KBM-7 (cell line): ENCODE results near the gene SLC9A6.
"Not testable (repeated sequence)": the region's sequence is repeated elsewhere in the genome, so short reads cannot be mapped to it uniquely, and the experiment has no call there.

Experiments
- DNase-seq: peaks from one replicate; pipeline ENCODE4 v3.0.0-alpha.2; 2015
- in situ Hi-C: fragments of 300-500 bp; cut with MboI; formaldehyde crosslinking; loops from 2 replicates; pipeline ENCODE4 v1.14.3; 2020; ENCODE audit warnings: low sequenced_read_pairs, low pct_unique_long_range_greater_than_20kb, mixed read lengths

Gene SLC9A6

DNA sequence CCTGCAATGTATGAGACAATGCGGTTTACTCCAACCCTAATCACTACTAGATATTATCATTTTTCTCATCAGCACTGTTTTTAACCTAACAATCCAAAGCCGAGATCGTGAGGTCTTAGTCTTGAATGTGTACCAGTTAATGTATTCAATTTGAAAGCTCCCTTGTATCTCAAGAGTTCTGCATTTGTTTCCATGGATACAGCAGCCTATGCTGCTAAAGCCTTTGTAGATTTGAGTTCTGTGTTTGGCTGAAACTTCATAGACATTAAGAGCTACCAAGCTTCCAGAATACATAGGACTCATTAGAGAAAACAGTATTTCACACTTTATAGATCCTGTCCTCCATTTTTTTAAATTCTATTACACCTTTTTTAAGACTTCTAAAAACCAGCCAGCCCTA lies 39.9 kb downstream of the SLC9A6 start:
- in situ Hi-C loops = no loop called here
- no peak for DNase-seq

DNA sequence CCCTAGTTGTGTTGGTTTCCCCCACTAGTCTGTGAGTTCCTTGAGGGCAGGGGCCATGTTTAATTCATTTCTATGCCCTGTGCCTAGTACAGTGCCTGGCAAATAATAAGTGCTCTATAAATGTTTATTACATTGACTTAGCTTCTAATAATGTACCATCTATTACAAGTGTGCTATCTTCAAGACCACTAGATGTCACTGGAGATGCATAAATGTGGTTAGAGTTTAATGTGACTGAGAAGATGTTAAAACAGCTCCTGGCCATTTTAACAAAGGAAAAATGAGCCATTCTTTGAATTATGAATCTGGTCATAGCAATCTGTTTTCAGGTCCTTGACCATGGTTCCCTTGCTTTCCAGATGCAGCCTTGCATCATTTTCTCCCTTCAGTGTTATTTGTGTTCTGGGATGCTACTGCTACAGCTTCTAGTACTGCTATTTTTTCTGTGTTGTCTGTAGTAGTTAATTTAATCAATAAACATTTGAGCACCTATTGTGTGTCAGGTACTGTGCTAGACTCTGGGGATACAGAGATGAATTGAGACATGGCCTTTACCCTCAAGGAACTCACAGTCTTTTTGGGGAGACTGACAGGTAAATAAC lies 43.2 kb downstream of the SLC9A6 start:
- peak; percentile 62 for DNase-seq
- in situ Hi-C loops = no loop called here

DNA sequence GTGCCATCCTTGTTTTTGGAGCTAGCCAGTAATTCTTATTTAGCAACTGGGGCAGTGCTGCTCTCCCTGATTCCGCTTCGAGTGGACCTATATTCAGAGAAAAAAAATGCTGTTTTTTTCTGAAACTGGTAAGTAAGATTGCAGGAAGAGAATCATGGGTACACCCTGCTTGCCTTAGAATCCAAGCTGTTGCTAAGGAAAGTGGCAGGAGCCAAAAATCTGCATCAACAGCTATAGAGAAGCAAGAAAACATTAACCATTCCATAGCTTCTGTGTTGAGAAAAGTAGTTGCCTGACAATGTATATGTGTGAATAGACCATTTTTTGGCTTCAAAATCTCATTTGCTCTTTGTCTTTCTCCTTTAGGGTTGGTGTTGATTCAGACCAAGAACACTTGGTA lies 44.5 kb downstream of the SLC9A6 start:
- no peak for DNase-seq
- in situ Hi-C loops = no loop called here

DNA sequence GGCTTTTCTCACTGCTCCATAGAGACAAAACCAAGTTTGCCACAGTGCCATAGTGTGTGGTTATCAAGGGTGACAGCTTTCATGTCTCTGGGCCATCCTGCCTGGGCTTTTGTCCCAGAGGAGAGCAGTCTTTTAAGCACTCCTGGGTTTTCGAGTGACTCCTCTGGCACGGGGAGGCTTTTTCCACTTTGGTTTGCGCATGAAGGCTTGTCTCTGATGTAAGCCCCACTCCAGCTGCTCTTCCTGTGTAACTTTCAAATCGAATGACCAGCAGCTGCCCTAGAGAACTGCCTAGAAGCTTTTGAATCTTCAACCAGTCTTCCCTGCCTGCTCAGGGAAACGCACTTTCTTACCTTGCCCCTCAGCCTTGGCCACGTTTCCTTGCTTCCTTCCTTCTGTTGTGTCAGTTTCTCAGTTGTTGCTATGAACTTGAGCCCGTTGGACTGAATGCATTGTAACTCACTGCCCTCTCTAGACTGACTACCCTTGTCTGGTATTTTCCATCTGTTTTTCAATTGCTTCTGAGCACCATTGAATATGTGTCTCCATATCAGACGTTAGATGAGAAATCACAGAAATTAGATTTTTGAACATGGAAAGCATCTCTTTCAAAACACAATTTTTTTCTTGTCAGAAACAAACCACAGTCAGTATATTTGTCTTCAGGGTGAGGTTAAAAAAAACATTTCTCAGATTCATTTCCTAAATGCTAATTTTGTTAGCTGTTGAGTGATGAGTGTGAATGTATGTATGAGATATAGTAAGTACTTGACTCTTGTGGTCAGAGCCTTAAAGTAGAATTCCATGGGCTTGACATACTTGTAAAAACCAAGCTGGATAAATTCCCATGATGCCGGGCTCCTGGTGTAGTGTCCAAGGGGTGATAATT lies 45.3 kb downstream of the SLC9A6 start:
- in situ Hi-C loops = no loop called here
- DNase-seq = no peak

DNA sequence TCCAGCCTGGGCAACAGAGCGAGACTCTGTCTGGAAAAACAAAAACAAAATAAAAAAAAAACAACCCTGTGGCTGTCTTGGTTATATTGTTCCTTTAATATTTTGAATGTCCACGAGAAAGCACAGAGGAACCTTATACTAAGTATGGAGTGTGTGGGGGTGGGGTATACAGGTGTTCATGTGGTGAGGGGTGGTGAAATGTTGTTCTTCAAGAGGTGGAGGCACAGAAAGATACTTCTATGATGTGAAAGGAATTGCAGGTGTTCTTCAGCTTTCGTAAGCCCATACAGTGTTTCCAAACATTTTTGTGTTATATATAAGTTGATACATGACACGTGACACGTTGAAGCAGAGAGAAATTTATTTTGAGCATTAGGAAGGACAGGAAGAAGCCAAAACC lies 46.4 kb downstream of the SLC9A6 start:
- in situ Hi-C loops = no loop called here
- no peak for DNase-seq

DNA sequence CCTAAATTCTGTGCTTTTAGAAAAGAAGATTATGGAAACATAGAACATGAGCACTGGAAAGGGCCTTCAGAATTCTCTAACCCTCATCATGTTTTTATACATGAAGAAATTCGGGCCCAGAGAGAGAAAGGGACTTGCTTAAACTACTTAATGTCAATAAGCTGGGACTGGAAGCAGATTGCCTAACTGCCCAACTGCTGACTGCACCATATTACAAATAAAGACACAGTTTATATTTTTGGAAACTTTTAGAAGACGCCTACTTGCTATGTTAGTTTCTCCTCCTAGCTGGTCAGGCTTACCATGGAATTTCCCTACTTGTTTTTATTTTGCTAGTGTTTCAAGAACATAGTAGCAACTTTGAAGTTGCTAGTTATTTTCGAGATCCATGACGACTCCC lies 47.1 kb downstream of the SLC9A6 start:
- in situ Hi-C loops = no loop called here
- no peak for DNase-seq

DNA sequence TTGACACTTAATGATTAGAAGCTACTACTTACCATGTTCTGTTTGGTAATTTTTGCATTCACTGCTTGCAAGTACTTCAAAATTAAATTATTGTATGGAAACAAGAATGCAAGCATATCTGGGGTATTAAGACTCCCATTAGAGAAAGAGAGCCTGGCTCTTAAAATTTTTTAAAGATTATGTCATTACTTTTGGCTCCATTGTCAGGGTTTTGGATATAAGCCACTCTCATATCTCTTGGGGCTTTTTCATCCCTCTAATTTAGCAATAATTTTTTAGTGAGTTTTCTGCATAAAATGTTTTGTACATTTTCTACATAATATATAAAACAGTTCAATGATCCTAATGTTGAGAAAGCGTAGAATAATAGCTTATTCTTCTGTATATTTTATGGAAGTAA lies 49.4 kb downstream of the SLC9A6 start:
- no peak for DNase-seq
- in situ Hi-C loops = no loop called here

DNA sequence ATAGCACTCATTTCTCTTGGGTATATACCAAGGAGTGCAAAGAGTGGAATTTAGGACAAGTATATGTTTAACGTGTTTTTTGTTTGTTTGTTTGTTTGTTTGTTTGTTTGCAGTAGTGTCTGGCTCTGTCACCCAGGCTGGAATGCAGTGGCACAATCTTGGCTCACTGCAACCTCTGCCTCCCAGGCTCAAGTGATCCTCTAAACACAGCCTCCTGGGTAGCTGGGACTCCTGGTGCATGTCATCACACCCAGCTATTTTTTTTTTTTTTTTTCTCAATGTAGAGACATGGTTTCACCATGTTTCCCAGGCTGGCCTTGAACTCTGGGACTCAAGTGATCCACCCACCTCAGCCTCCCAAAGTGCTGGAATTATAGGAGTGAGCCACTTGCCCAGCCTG lies 50.4 kb downstream of the SLC9A6 start:
- DNase-seq = no peak
- in situ Hi-C loops = no loop called here

DNA sequence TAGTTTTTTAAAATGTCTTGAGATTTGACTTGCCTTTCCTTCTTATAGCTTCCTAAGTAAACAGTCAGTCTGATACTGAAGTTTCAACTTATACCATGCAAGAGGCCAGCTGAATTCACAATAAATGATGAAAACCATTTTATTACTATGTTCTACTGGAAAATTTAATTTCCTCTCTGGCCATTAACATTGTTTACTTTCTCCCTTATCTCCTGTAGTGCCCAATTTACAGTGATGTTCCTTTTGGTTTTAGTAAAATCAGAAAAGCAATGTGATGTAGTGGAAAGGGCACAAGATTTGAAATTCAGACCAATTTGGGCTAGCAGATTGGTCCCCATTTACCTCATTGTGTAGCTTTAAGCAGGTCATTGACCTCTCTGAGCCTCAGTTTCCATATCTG lies 54.2 kb downstream of the SLC9A6 start:
- in situ Hi-C loops = no loop called here
- DNase-seq = no peak

DNA sequence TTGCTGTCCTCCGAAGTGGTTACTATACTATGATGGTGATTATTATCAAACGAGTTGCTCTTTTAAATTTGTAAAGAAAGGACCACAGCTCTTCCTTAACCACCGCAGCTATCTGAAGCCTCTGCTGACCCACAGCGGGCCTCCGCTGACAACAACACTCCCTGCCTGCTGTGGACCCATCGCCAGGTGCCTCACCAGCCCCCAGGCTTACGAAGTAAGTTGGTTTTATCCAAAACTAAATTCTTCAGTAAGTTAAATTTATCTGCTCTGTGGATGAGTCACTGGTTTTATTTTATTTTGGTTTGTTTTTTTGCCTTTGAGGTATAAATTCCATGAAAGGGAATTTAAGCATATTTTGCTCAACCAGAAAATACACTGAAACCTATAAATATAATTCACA lies 54.7 kb downstream of the SLC9A6 start:
- no peak for DNase-seq
- in situ Hi-C loops = no loop called here

DNA sequence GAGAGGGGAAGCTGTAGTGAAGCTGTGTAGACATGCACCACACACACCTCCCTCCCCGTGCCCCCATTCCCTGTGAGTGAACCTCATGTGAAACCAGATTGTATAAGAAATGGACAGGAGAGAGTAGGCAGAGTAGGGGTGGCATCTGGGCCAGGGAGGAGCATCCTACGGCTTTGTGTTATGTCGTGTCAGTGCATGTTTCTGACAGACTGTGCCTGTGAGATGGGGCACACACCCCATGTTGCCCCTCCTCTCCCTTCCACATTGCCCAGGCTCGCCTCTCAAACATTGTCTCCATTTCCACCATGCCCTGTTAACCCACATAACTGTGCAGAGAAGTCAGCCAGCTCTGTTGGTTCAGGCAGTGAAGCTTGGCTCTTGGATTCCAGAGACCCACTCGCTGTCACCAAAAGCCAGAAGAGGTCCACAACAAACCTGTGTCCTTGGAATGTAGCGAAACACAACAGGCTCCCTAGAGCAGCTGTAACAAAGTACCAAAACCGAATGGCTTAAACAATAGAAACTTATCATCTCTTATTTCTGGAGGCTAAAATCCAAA lies 56.1 kb downstream of the SLC9A6 start:
- DNase-seq = no peak
- in situ Hi-C loops = no loop called here

DNA sequence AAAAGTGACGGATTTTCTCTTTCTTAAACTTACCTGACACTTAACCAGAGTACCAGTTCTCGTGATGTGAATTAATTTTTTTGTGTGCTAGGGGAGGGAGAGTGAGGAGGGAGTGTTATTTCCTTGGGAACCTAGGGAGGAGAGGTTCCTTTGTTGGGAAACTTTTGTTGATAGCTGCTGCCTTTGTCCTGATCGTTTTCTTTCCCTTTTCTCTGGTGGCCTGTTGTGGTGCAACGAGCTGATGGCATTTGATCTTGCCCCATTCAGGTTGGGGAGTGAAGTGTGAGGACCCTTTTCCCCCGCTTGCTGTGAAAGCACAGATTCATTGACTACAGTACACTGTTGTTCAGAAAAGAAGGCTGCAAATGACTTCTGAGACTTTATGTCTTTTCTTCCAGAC lies 59.8 kb downstream of the SLC9A6 start:
- no peak for DNase-seq
- in situ Hi-C loops = no loop called here

DNA sequence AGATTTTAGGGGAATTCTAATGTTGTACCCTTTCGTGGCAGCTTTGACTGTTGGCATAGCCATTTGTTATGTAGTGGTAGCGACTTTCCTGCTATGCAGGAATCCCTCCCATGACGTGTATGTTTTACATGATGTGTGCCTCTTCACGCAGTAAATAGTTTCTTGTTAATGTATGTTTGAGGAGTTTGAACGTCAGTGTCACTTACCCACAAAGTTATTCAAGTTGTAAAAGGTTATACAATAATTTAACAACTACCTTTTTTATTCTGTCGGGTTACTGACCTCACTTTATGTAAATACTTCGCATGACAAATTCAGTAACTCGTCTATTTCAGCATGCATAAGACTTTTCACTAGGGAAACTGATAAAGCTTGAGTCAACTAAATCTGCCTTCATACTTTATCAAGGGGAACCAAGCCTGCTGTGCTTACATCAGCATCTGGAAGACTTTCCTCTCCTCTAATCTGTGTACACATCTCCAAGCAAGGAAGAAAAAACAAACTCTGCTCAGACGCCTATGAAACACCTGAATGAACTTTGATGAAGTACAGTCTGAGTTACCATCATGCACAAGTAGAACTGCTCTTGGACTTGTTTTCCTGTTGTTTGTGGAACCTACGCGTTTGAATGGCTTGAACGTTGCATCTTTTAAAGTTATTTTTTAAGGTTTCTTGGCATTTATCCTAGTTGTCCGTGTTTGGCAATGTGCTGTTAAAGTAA lies 61.2 kb downstream of the SLC9A6 start:
- no peak for DNase-seq
- in situ Hi-C loops = no loop called here

DNA sequence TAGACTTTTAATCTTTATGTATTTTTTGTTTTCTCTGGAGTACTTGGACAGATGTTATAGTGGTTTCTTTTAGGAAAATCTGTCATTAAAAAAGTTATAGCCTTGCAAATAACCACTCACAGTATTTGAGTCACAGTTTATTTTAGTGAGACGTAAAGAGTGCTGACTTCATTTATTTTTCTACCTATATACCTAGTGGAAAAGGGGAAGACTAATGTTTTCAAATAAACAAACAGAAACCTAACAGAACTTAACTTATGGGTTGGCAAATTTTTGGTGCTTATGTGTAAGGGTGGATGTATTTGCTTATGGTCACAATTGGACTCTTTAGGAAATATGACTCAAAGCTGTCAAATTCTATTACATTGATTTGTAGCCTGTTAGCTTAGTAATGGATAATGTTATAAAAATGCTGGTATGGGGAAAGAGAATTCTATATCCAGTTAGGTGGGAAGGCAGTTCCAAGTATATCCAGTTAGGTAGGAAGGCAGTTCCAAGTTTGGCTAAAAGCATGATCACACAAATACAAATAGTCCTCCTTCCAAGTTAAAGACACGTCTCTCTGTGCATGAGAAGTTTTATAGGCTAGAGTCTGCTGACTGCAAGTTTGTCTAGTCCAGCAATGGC lies 61.9 kb downstream of the SLC9A6 start:
- in situ Hi-C loops = no loop called here
- no peak for DNase-seq

DNA sequence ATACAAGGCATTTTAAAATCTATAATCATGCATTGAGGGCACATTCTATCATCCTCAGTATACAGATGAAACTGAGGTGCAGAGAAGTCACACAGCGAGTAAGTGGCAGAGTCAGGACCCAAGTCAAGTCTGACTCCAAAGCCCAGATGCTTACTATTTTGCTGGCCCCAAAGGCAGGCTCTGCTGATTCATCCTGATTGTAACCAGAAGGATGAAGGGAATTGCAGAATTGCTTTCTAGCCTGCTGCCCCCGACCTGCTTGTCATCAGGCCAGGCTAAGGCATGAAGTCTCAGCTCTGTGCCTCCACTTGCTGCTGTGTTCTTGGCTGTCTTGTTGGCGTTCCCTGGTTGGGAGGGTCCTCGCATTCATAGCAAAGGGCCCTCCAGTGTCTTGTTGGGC lies 62.7 kb downstream of the SLC9A6 start:
- in situ Hi-C loops = no loop called here
- DNase-seq = no peak

DNA sequence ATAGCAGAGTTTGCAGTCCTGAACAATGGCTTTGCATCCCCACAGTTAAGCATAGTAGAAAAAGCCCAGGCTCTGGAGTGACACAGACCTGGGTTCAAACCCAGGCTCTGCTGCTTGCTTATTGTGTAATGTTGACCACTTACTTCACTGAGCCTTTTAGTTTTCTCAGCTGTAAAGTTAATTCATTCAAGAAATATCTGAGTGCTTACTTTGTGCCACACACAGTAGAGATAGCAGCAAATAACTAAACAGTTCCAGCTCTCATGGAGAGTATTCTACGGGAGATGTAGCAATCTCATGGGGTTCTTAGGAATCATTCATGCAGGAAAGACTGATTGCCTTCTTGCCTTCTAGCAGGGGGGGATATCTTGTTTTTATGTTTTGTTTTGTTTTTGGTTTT lies 63.2 kb downstream of the SLC9A6 start:
- DNase-seq = no peak
- in situ Hi-C loops = no loop called here

DNA sequence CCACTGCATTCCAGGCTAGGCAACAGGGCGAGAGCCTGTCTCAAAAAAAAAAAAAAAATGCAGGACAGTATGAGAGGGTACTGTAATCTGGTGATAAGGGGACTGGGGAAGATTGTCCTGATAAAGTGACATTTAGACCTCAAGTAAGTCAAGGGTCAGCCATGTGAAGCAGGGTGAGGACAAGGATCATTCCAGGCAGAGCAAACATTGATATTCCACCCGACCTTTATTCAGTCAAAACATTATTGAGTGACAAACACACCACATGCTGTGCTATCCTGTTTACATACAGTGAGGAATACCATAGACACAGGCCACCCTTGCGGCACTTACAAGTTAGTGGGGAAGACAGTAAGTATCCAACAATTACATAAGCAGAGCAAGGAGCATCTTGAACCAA lies 64.4 kb downstream of the SLC9A6 start:
- in situ Hi-C loops = no loop called here
- DNase-seq = no peak

DNA sequence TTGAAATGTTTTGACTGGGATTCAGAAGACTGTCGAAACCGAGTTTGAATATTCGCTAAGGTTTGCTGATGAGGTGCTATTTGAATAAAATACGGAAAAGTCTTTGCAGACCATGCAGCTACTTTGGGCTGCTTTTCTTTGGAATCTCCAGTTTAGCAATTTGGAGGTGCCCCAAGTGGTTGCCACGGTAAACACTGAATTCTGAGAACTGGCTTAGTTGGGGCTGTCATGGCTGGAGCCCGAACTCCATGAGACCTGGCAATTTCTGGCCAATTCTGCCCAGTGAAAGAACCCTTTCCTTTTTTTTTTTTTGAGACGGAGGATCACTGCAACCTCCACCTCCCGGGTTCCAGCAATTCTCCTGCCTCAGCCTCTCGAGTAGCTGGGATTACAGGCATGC lies 65.6 kb downstream of the SLC9A6 start:
- DNase-seq, in situ Hi-C loops: not testable (repeated sequence)

DNA sequence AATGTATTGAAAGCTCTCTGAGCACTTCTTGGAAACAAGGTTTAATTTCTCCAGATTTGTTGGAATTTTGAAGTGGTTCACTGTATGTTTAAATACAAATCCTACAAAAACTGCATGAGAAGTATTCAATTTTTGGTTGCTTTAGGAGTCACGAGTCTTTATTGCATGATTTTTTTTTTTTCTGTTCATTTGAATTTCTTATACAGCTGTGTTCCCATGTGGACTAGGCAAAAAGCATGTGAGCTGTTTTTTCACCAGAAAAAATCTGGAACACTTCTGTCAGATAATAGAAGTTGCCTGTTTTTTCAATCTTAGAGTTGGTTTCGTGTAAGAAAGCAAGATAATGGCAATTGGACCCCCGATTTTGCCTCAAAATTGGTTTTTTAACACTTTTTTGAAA lies 66.4 kb downstream of the SLC9A6 start:
- no peak for DNase-seq
- in situ Hi-C loops = no loop called here
